PC-3 (cell line): ENCODE data around the gene LRP11. TPM values are rescaled to one million over a fixed set of nuclear protein-coding genes. Genes with fewer than 3 reads are reported as not detected.

Source experiments
- ATAC-seq: fragments of 200-7000 bp; cut with Tn5 transposase; 2 replicates; pipeline ENCODE4 v1.9.1; 2020; ENCODE audit warnings: mild to moderate bottlenecking, moderate library complexity
- BruUV-seq: library from RNA; stranded (reverse); fragments of 400-500 nt; replicated peaks from 2 replicates; lab custom pipeline; 2021; lab: Mats Ljungman, UMichigan
- CTCF ChIA-PET: fragments of 300-600 bp; sonication (Branson Sonifier 250); formaldehyde crosslinking; loops from one replicate; lab custom pipeline; 2022; ENCODE audit warnings: antibody characterized with exemption; lab: Charles Lee
- POLR2A ChIA-PET: fragments of 300-600 bp; sonication (Branson Sonifier 250); formaldehyde crosslinking; loops from one replicate; lab custom pipeline; 2022; ENCODE audit warnings: antibody characterized with exemption; ENCODE audit not compliant: unreplicated experiment; lab: Charles Lee
- DNase-seq: peaks from one replicate; pipeline ENCODE4 v3.0.0-alpha.2; 2015
- H2AFZ ChIP-seq: fragments of 300-600 bp; sonication (generic); 2 replicates; pipeline ENCODE4 v1.6.0; 2016; ENCODE audit warnings: antibody characterized with exemption, low read length
- H3F3A ChIP-seq: fragments of 300-600 bp; sonication (generic); one replicate; pipeline ENCODE4 v1.6.0; 2017; ENCODE audit warnings: antibody characterized with exemption, low read length, control low read depth, mild to moderate bottlenecking; ENCODE audit not compliant: unreplicated experiment
- H3K27ac ChIP-seq: fragments of 300-600 bp; sonication (generic); 2 replicates; pipeline ENCODE4 v1.5.1; 2016; ENCODE audit warnings: mild to moderate bottlenecking, low read length
- H3K27me3 ChIP-seq: fragments of 300-600 bp; sonication (generic); 2 replicates; pipeline ENCODE4 v1.6.1; 2016; ENCODE audit warnings: low read length, mixed read lengths
- H3K36me3 ChIP-seq: fragments of 300-600 bp; sonication (generic); 2 replicates; pipeline ENCODE4 v1.6.1; 2016; ENCODE audit warnings: low read depth, mixed run types, low read length, mixed read lengths
- H3K4me1 ChIP-seq: fragments of 300-600 bp; sonication (generic); 2 replicates; pipeline ENCODE4 v1.5.1; 2016; ENCODE audit warnings: low read length; ENCODE audit not compliant: insufficient read depth
- H3K4me2 ChIP-seq: fragments of 300-600 bp; sonication (generic); 2 replicates; pipeline ENCODE4 v1.6.0; 2016; ENCODE audit warnings: low read length
- H3K4me3 ChIP-seq: fragments of 300-600 bp; sonication (generic); 2 replicates; pipeline ENCODE4 v1.5.1; 2016; ENCODE audit warnings: mild to moderate bottlenecking, low read length, mixed read lengths
- H3K79me2 ChIP-seq: fragments of 300-600 bp; sonication (generic); 2 replicates; pipeline ENCODE4 v1.6.1; 2017; ENCODE audit warnings: low read length, mixed read lengths
- H3K9ac ChIP-seq: fragments of 300-600 bp; sonication (generic); 2 replicates; pipeline ENCODE4 v1.6.0; 2016; ENCODE audit warnings: mild to moderate bottlenecking, low read length
- H3K9me2 ChIP-seq: fragments of 300-600 bp; sonication (generic); replicated peaks from 2 replicates; pipeline ENCODE4 v1.6.1; 2016; ENCODE audit warnings: mixed run types, low read length, mixed read lengths
- H3K9me3 ChIP-seq: fragments of 300-600 bp; sonication (generic); 2 replicates; pipeline ENCODE4 v1.6.1; 2016; ENCODE audit warnings: low read length, mixed read lengths
- H4K20me1 ChIP-seq: fragments of 300-600 bp; sonication (generic); 2 replicates; pipeline ENCODE4 v1.6.1; 2016; ENCODE audit warnings: low read length, mixed read lengths
- CTCF ChIP-seq: fragments of 300-600 bp; sonication (generic); conservative IDR thresholded peaks from 2 replicates; pipeline ENCODE4 v1.5.1; 2017; ENCODE audit warnings: antibody characterized with exemption, low read depth, mild to moderate bottlenecking, low read length
- EZH2 ChIP-seq: fragments of 300-600 bp; sonication (generic); IDR thresholded peaks from one replicate; pipeline ENCODE4 v1.6.1; 2017; ENCODE audit warnings: antibody characterized with exemption, mild to moderate bottlenecking, low read length; ENCODE audit not compliant: unreplicated experiment
- EZH2phosphoT487 ChIP-seq: fragments of 300-600 bp; sonication (generic); IDR thresholded peaks from 2 replicates; pipeline ENCODE4 v1.6.1; 2018; ENCODE audit warnings: mild to moderate bottlenecking, antibody characterized with exemption, low read length, borderline replicate concordance
- intact Hi-C: fragments of 100-400 bp; cut with micrococcal nuclease; formaldehyde crosslinking; loops from 2 replicates; pipeline ENCODE4 v1.9.0; 2023
- total RNA-seq: library from RNA; depleted of rRNA; stranded (reverse); fragments of >200 nt; gene quantifications from 2 replicates; pipeline ENCODE4 v1.2.3, GENCODE V29; 2014

The LRP11 gene
- total RNA-seq, 1 experiment from 2014 or later = 32.0 TPM

GRCh38 chr6:149872233-149872632, 8.1 kb upstream of the LRP11 start:
- no peak overlapping the region for H3K27ac ChIP-seq
- no peaks in the 10 kb centered on the region for H3K36me3 ChIP-seq
- H3K9me3 ChIP-seq = no peaks in the 10 kb centered on the region
- H3K79me2 ChIP-seq = no peaks in the 10 kb centered on the region
- no peak overlapping the region for H2AFZ ChIP-seq
- ChIA-PET POLR2A (no interaction called here), CTCF (no interaction called here)
- no peak overlapping the region for H3K4me3 ChIP-seq
- no peaks in the 10 kb centered on the region for H3K9me2 ChIP-seq
- intact Hi-C loops = no loop called here
- ATAC-seq = no peak
- H3F3A ChIP-seq = no peaks in the 10 kb centered on the region
- BruUV-seq = no TSS peak
- H3K9ac ChIP-seq = no peak overlapping the region
- TF ChIP-seq CTCF (no peak), EZH2 (no peak), EZH2phosphoT487 (no peak)
- no peak overlapping the region for H3K4me2 ChIP-seq
- no peaks in the 10 kb centered on the region for H3K27me3 ChIP-seq
- H3K4me1 ChIP-seq = peaks cover 7% of the 10 kb centered on the region; the same call in 1 of the 2 replicates
- no peaks in the 10 kb centered on the region for H4K20me1 ChIP-seq
- DNase-seq = no peak

- no TSS peak for BruUV-seq
- no peaks in the 10 kb centered on the region for H3K9me2 ChIP-seq
- H3K79me2 ChIP-seq = no peaks in the 10 kb centered on the region
- H2AFZ ChIP-seq = no peak overlapping the region
- H3K4me3 ChIP-seq = no peak overlapping the region
- intact Hi-C loops = no loop called here
- DNase-seq (no peak), ATAC-seq (no peak)
- no peak overlapping the region for H3K27ac ChIP-seq
- H3K4me1 ChIP-seq = peaks cover 7% of the 10 kb centered on the region; the same call in 1 of the 2 replicates
- no peaks in the 10 kb centered on the region for H3K36me3 ChIP-seq
- no peak overlapping the region for H3K9ac ChIP-seq
- ChIA-PET CTCF (no interaction called here), POLR2A (no interaction called here)
- TF ChIP-seq EZH2 = no peak
- TF ChIP-seq CTCF = no peak
- TF ChIP-seq EZH2phosphoT487 = no peak
- H3K27me3 ChIP-seq = no peaks in the 10 kb centered on the region
- H4K20me1 ChIP-seq = no peaks in the 10 kb centered on the region
- no peaks in the 10 kb centered on the region for H3K9me3 ChIP-seq
- H3F3A ChIP-seq = no peaks in the 10 kb centered on the region
- H3K4me2 ChIP-seq = no peak overlapping the region
Observed at GRCh38 chr6:149871182-149871581, 7.0 kb upstream of the LRP11 start.

GRCh38 chr6:149869275-149869892, 5.2 kb upstream of the LRP11 start:
- ATAC-seq (no peak), DNase-seq (no peak)
- no peak overlapping the region for H3K4me2 ChIP-seq
- no peaks in the 10 kb centered on the region for H3K9me3 ChIP-seq
- peaks cover 7% of the 10 kb centered on the region; the same call in 1 of the 2 replicates for H3K4me1 ChIP-seq
- no peak overlapping the region for H3K4me3 ChIP-seq
- H2AFZ ChIP-seq = no peak overlapping the region
- no TSS peak for BruUV-seq
- H4K20me1 ChIP-seq = no peaks in the 10 kb centered on the region
- H3K79me2 ChIP-seq = no peaks in the 10 kb centered on the region
- no peaks in the 10 kb centered on the region for H3K36me3 ChIP-seq
- no peaks in the 10 kb centered on the region for H3K9me2 ChIP-seq
- POLR2A ChIA-PET = no interaction called here
- TF ChIP-seq EZH2phosphoT487 (no peak), EZH2 (no peak), CTCF (no peak)
- H3F3A ChIP-seq = no peaks in the 10 kb centered on the region
- H3K27ac ChIP-seq = no peak overlapping the region
- no peaks in the 10 kb centered on the region for H3K27me3 ChIP-seq
- no peak overlapping the region for H3K9ac ChIP-seq
- CTCF ChIA-PET = no interaction called here
- intact Hi-C loops = no loop called here
